H9 (cell line): ENCODE measurements around the gene ADRA2A. TPM values are rescaled to one million over a fixed set of nuclear protein-coding genes. Genes with fewer than 3 reads are reported as not detected.

Source experiments
- DNase-seq: peaks from one replicate; pipeline ENCODE4 v3.0.0-alpha.2; 2017
- H2AFZ ChIP-seq: one replicate; pipeline ENCODE4 v1.6.1; 2013; ENCODE audit warnings: mild to moderate bottlenecking, low read length, control low read depth, moderate library complexity
- H2AK5ac ChIP-seq: 2 replicates; pipeline ENCODE4 v1.6.1; 2013; ENCODE audit warnings: low read length, control low read depth, mixed read lengths; ENCODE audit not compliant: insufficient read length
- H2BK120ac ChIP-seq: one replicate; pipeline ENCODE4 v1.6.1; 2013; ENCODE audit warnings: low read depth, mild to moderate bottlenecking, low read length, control low read depth, inconsistent platforms; ENCODE audit not compliant: poor library complexity, severe bottlenecking
- H2BK12ac ChIP-seq: 2 replicates; pipeline ENCODE4 v1.6.1; 2013; ENCODE audit warnings: low read length, control low read depth, mixed read lengths, low read depth; ENCODE audit not compliant: insufficient read length
- H2BK15ac ChIP-seq: 2 replicates; pipeline ENCODE4 v1.6.1; 2013; ENCODE audit warnings: low read depth, low read length, control low read depth
- H2BK20ac ChIP-seq: one replicate; pipeline ENCODE4 v1.6.1; 2013; ENCODE audit warnings: low read depth, mild to moderate bottlenecking, low read length, control low read depth, inconsistent platforms; ENCODE audit not compliant: poor library complexity, severe bottlenecking
- H2BK5ac ChIP-seq: 2 replicates; pipeline ENCODE4 v1.6.1; 2013; ENCODE audit warnings: low read length, control low read depth, mixed read lengths; ENCODE audit not compliant: insufficient read length
- H3K14ac ChIP-seq: 2 replicates; pipeline ENCODE4 v1.6.1; 2013; ENCODE audit warnings: low read length, control low read depth; ENCODE audit not compliant: insufficient read depth
- H3K18ac ChIP-seq: 2 replicates; pipeline ENCODE4 v1.6.1; 2013; ENCODE audit warnings: low read depth, mild to moderate bottlenecking, mixed read lengths, low read length, control low read depth; ENCODE audit not compliant: insufficient read length
- H3K23ac ChIP-seq: 2 replicates; pipeline ENCODE4 v1.6.1; 2013; ENCODE audit warnings: low read length, control low read depth, mixed read lengths, low read depth; ENCODE audit not compliant: insufficient read length
- H3K23me2 ChIP-seq: 2 replicates; pipeline ENCODE4 v1.6.1; 2013; ENCODE audit warnings: low read depth, mild to moderate bottlenecking, mixed read lengths, low read length, control low read depth; ENCODE audit not compliant: insufficient read length, poor library complexity, severe bottlenecking
- H3K27ac ChIP-seq: 2 replicates; pipeline ENCODE4 v1.5.1; 2013; ENCODE audit warnings: low read length, control low read depth, mixed read lengths, low read depth; ENCODE audit not compliant: insufficient read length
- H3K27me3 ChIP-seq: 2 replicates; pipeline ENCODE4 v1.6.1; 2013; ENCODE audit warnings: low read length, control low read depth, inconsistent platforms; ENCODE audit not compliant: insufficient read depth
- H3K4ac ChIP-seq: 2 replicates; pipeline ENCODE4 v1.6.1; 2013; ENCODE audit warnings: low read depth, mild to moderate bottlenecking, control low read depth, inconsistent platforms, low read length, moderate library complexity
- H3K4me1 ChIP-seq: 2 replicates; pipeline ENCODE4 v1.6.1; 2013; ENCODE audit warnings: low read length, control low read depth, inconsistent platforms; ENCODE audit not compliant: insufficient read depth
- H3K4me2 ChIP-seq: 2 replicates; pipeline ENCODE4 v1.6.1; 2013; ENCODE audit warnings: low read length, control low read depth, mixed read lengths; ENCODE audit not compliant: insufficient read length, insufficient read depth
- H3K56ac ChIP-seq: 2 replicates; pipeline ENCODE4 v1.6.1; 2013; ENCODE audit warnings: low read depth, mild to moderate bottlenecking, mixed read lengths, low read length, control low read depth; ENCODE audit not compliant: insufficient read length
- H3K79me1 ChIP-seq: 2 replicates; pipeline ENCODE4 v1.6.1; 2013; ENCODE audit warnings: low read depth, mild to moderate bottlenecking, moderate library complexity, low read length, control low read depth, inconsistent platforms; ENCODE audit not compliant: insufficient read depth, poor library complexity, severe bottlenecking
- H3K79me2 ChIP-seq: 2 replicates; pipeline ENCODE4 v1.6.1; 2013; ENCODE audit warnings: low read length, control low read depth, inconsistent platforms; ENCODE audit not compliant: insufficient read depth
- H3K9ac ChIP-seq: 2 replicates; pipeline ENCODE4 v1.6.1; 2013; ENCODE audit warnings: low read length, control low read depth, mixed read lengths; ENCODE audit not compliant: insufficient read length; ENCODE audit errors: extremely low read depth
- H3K9me3 ChIP-seq: one replicate; pipeline ENCODE4 v1.6.1; 2013; ENCODE audit warnings: low read depth, low read length, inconsistent platforms; ENCODE audit not compliant: control insufficient read depth
- H3T11ph ChIP-seq: one replicate; pipeline ENCODE4 v1.6.1; 2013; ENCODE audit warnings: mild to moderate bottlenecking, low read length, control low read depth, inconsistent platforms
- H4K20me1 ChIP-seq: one replicate; pipeline ENCODE4 v1.6.1; 2013; ENCODE audit not compliant: control insufficient read depth, insufficient read length, insufficient read depth
- H4K5ac ChIP-seq: 2 replicates; pipeline ENCODE4 v1.6.1; 2013; ENCODE audit warnings: low read depth, mild to moderate bottlenecking, mixed read lengths, low read length, control low read depth; ENCODE audit not compliant: insufficient read length
- H4K8ac ChIP-seq: replicated peaks from 2 replicates; pipeline ENCODE4 v1.6.1; 2013; ENCODE audit warnings: low read length, control low read depth, mixed read lengths, low read depth; ENCODE audit not compliant: insufficient read length
- H4K91ac ChIP-seq: 2 replicates; pipeline ENCODE4 v1.6.1; 2013; ENCODE audit warnings: low read depth, mild to moderate bottlenecking, moderate library complexity, mixed read lengths, low read length, control low read depth; ENCODE audit not compliant: insufficient read length
- H3K27ac Mint-ChIP-seq, 3 experiments: 2 replicates in 2 of 3; 3 replicates in 1 of 3; pipeline ENCODE4 v1.8.0; 2020 to 2021; ENCODE audit warnings: mixed read lengths in 3 of 3, mild to moderate bottlenecking in 1 of 3, moderate library complexity in 1 of 3
- H3K27me3 Mint-ChIP-seq: 2 replicates; pipeline ENCODE4 v1.8.0; 2021; ENCODE audit warnings: low read depth, mild to moderate bottlenecking, moderate library complexity, mixed read lengths
- H3K36me3 Mint-ChIP-seq, 3 experiments: 2 replicates in 2 of 3; 3 replicates in 1 of 3; pipeline ENCODE4 v1.8.0; 2020 to 2021; ENCODE audit warnings: low read depth in 3 of 3, mixed read lengths in 3 of 3; ENCODE audit not compliant: insufficient read depth in 1 of 3
- H3K4me1 Mint-ChIP-seq, 2 experiments: 2 replicates each; pipeline ENCODE4 v1.8.0; 2020; ENCODE audit warnings: mixed read lengths in 2 of 2
- H3K4me3 Mint-ChIP-seq, 2 experiments: 2 replicates in 1 of 2; 3 replicates in 1 of 2; pipeline ENCODE4 v1.8.0; 2020 to 2021; ENCODE audit warnings: mild to moderate bottlenecking in 2 of 2, mixed read lengths in 2 of 2, moderate library complexity in 1 of 2
- H3K9me3 Mint-ChIP-seq, 2 experiments: 2 replicates in 1 of 2; 3 replicates in 1 of 2; pipeline ENCODE4 v1.8.0; 2020; ENCODE audit warnings: mild to moderate bottlenecking in 2 of 2, mixed read lengths in 2 of 2, moderate library complexity in 1 of 2
- CTCF ChIP-seq: fragments of 200-600 bp; sonication (generic); conservative IDR thresholded peaks from 3 replicates; pipeline ENCODE4 v1.8.0; 2021; ENCODE audit warnings: antibody characterized with exemption, mild to moderate bottlenecking
- WGBS: extraction: QIAGEN DNeasy Blood & Tissue Kit; methylation state at CpG from one replicate; pipeline ENCODE4 v1.1.7; 2013; ENCODE audit warnings: missing lambda C conversion rate, low lambda C conversion rate, mixed read lengths; ENCODE audit not compliant: insufficient read length; ENCODE audit errors: extremely low coverage; 5-methylcytosine and 5-hydroxymethylcytosine counted together
- total RNA-seq: library from RNA; stranded (reverse); gene quantifications from 2 replicates; pipeline ENCODE4 v1.2.1, GENCODE V29; 2021

The ADRA2A gene
- total RNA-seq, 1 experiment from 2014 or later = 1.4 TPM

GRCh38 chr10:111126077-111126476 lies 49.2 kb downstream of the ADRA2A start:
- Histone ChIP-seq H3K14ac (no peak overlapping the region), H2BK120ac (no peak overlapping the region), H3K23me2 (no peaks in the 10 kb centered on the region), H2BK12ac (no peak overlapping the region), H4K20me1 (no peaks in the 10 kb centered on the region), H2AFZ (no peak overlapping the region), H2BK15ac (no peak overlapping the region), H3K56ac (no peak overlapping the region), H3K9me3 (no peaks in the 10 kb centered on the region), H2AK5ac (no peak overlapping the region), H3K4me2 (no peak overlapping the region), H3K27me3 (no peaks in the 10 kb centered on the region), H3K79me1 (no peaks in the 10 kb centered on the region), H4K5ac (no peak overlapping the region), H2BK20ac (no peak overlapping the region), H3K18ac (no peak overlapping the region), H3K79me2 (no peaks in the 10 kb centered on the region), H3K9ac (no peak overlapping the region), H2BK5ac (no peak overlapping the region), H3K4ac (no peak overlapping the region), H3K4me1 (peaks cover 2% of the 10 kb centered on the region), H3K27ac (no peak overlapping the region), H4K8ac (no peak overlapping the region), H3T11ph (no peak overlapping the region), H3K23ac (no peak overlapping the region), H4K91ac (no peak overlapping the region)
- H3K36me3 Mint-ChIP-seq = no peaks in the 10 kb centered on the region
- no peak for TF ChIP-seq CTCF
- WGBS = no CpG with 5 or more reads among the region's 2 CpGs
- DNase-seq = no peak
- H3K9me3 Mint-ChIP-seq = peaks cover 0 to 3% of the 10 kb centered on the region in 2 experiments; a peak in 2 of 5 replicates
- no peak overlapping the region for H3K4me3 Mint-ChIP-seq
- H3K27me3 Mint-ChIP-seq = no peaks in the 10 kb centered on the region; the same call in 1 of the 2 replicates
- peaks cover 36 to 38% of the 10 kb centered on the region in 2 experiments for H3K4me1 Mint-ChIP-seq
- no peak overlapping the region for H3K27ac Mint-ChIP-seq
